Smooth muscle cell (in vitro differentiated cells): ENCODE results near the gene NEB. TPM values are rescaled to one million over a fixed set of nuclear protein-coding genes. Genes with fewer than 3 reads are reported as not detected.

ENCODE experiments used
- DNase-seq: peaks from one replicate; lab custom pipeline; 2025; ENCODE audit not compliant: unreplicated experiment; lab: John Stamatoyannopoulos, UW
- H2AFZ ChIP-seq: fragments of 200-600 bp; sonication (generic); 2 replicates; pipeline ENCODE4 v1.6.0; 2016; ENCODE audit warnings: antibody characterized with exemption, low read depth, mild to moderate bottlenecking
- H3F3A ChIP-seq: fragments of 200-600 bp; sonication (generic); 2 replicates; pipeline ENCODE4 v1.6.0; 2017; ENCODE audit warnings: antibody characterized with exemption, low read depth
- H3K27ac ChIP-seq: fragments of 200-600 bp; sonication (generic); 2 replicates; pipeline ENCODE4 v1.5.1; 2016; ENCODE audit warnings: low read depth, mild to moderate bottlenecking
- H3K27me3 ChIP-seq: fragments of 200-600 bp; sonication (generic); 2 replicates; pipeline ENCODE4 v1.6.1; 2016; ENCODE audit warnings: low read depth, mild to moderate bottlenecking
- H3K36me3 ChIP-seq: fragments of 200-600 bp; sonication (generic); 2 replicates; pipeline ENCODE4 v1.5.1; 2016; ENCODE audit warnings: low read depth
- H3K4me1 ChIP-seq: fragments of 200-600 bp; sonication (generic); 2 replicates; pipeline ENCODE4 v1.5.1; 2016; ENCODE audit warnings: low read depth
- H3K4me2 ChIP-seq: fragments of 200-600 bp; sonication (generic); 2 replicates; pipeline ENCODE4 v1.6.0; 2016; ENCODE audit warnings: mild to moderate bottlenecking
- H3K4me3 ChIP-seq: fragments of 200-600 bp; sonication (generic); 2 replicates; pipeline ENCODE4 v1.5.1; 2016; ENCODE audit warnings: mild to moderate bottlenecking
- H3K79me2 ChIP-seq: fragments of 200-600 bp; sonication (generic); 2 replicates; pipeline ENCODE4 v1.6.0; 2016; ENCODE audit warnings: low read depth, mild to moderate bottlenecking
- H3K9ac ChIP-seq: fragments of 200-600 bp; sonication (generic); 2 replicates; pipeline ENCODE4 v1.6.0; 2016; ENCODE audit warnings: low read depth
- H3K9me3 ChIP-seq: fragments of 200-600 bp; sonication (generic); replicated peaks from 2 replicates; pipeline ENCODE4 v1.5.1; 2016; ENCODE audit warnings: low read depth
- H4K20me1 ChIP-seq: fragments of 200-600 bp; sonication (generic); 2 replicates; pipeline ENCODE4 v1.6.0; 2016; ENCODE audit warnings: low read depth
- CTCF ChIP-seq: fragments of 200-600 bp; sonication (generic); IDR thresholded peaks from 2 replicates; pipeline ENCODE4 v1.5.1; 2017; ENCODE audit warnings: borderline replicate concordance, mild to moderate bottlenecking, antibody characterized with exemption; ENCODE audit not compliant: insufficient read depth, poor library complexity, severe bottlenecking
- whole genome bisulfite sequencing: methylation state at CpG from one replicate; pipeline ENCODE4 v1.1.7; 2016; ENCODE audit warnings: low lambda C conversion rate; 5-methylcytosine and 5-hydroxymethylcytosine counted together
- polyA plus RNA-seq: library from polyadenylated mRNA; unstranded; fragments of >200 nt; fragmentation: Nextera tagmentation; extraction: Ambion mirVana; gene quantifications from 2 replicates; pipeline ENCODE4 v1.2.1, GENCODE V29; 2016
- total RNA-seq: library from RNA; depleted of rRNA; stranded (reverse); fragments of >200 nt; gene quantifications from 2 replicates; pipeline ENCODE4 v1.2.3, GENCODE V29; 2014

The NEB gene
- total and polyA plus RNA-seq, 2 experiments from 2014 or later, result 0.18 to 1.3 TPM

- H3K9ac ChIP-seq, result peak overlapping the region; percentile 81
- H4K20me1 ChIP-seq, result no peaks in the 10 kb centered on the region
- DNase-seq, result no peak
- no peak overlapping the region for H3K4me2 ChIP-seq
- no peak overlapping the region for H3K4me3 ChIP-seq
- H3F3A ChIP-seq, result peaks cover 15% of the 10 kb centered on the region
- H3K27me3 ChIP-seq, result no peaks in the 10 kb centered on the region
- peak overlapping the region; percentile 99 for H3K27ac ChIP-seq
- H3K4me1 ChIP-seq, result peaks cover 12% of the 10 kb centered on the region
- H3K9me3 ChIP-seq, result no peaks in the 10 kb centered on the region
- no peak overlapping the region for H2AFZ ChIP-seq
- no peaks in the 10 kb centered on the region for H3K36me3 ChIP-seq
- TF ChIP-seq CTCF, result no peak
- H3K79me2 ChIP-seq, result no peaks in the 10 kb centered on the region
- WGBS, result 97% methylated on average over 1 of the region's 1 CpG
Measured at GRCh38 chr2:151776367-151776766, 42.1 kb upstream of the NEB start.

- Histone ChIP-seq H3K4me2 (peak overlapping the region; percentile 70), H3K9ac (peak overlapping the region; percentile 94), H3K27me3 (no peaks in the 10 kb centered on the region), H3K4me1 (peaks cover 12% of the 10 kb centered on the region), H2AFZ (no peak overlapping the region), H3K79me2 (no peaks in the 10 kb centered on the region), H3K9me3 (no peaks in the 10 kb centered on the region), H4K20me1 (no peaks in the 10 kb centered on the region), H3F3A (peaks cover 15% of the 10 kb centered on the region), H3K4me3 (no peak overlapping the region), H3K36me3 (no peaks in the 10 kb centered on the region), H3K27ac (peak overlapping the region; percentile 99)
- no peak for DNase-seq
- TF ChIP-seq CTCF, result no peak
- WGBS, result 41% methylated on average over 6 of the region's 6 CpGs
Measured at GRCh38 chr2:151775057-151775740, 40.9 kb upstream of the NEB start.

- Histone ChIP-seq H3K27ac (peak overlapping the region; percentile 99), H3K9ac (peak overlapping the region; percentile 94), H3F3A (peaks cover 15% of the 10 kb centered on the region), H3K4me3 (no peak overlapping the region), H3K36me3 (no peaks in the 10 kb centered on the region), H3K79me2 (no peaks in the 10 kb centered on the region), H3K4me1 (peaks cover 12% of the 10 kb centered on the region), H4K20me1 (no peaks in the 10 kb centered on the region), H3K4me2 (peak overlapping the region; percentile 70), H3K9me3 (no peaks in the 10 kb centered on the region), H3K27me3 (no peaks in the 10 kb centered on the region), H2AFZ (no peak overlapping the region)
- WGBS, result 20% methylated on average over 3 of the region's 3 CpGs
- no peak for DNase-seq
- no peak for TF ChIP-seq CTCF
Measured at GRCh38 chr2:151774506-151774905, 40.2 kb upstream of the NEB start.
